HG02973 (cell line): Measurements from ENCODE around the gene DNM3.
A peak's percentile ranks its signal among the peaks of the same experiment; 100 is the strongest.

Experiments used
- ATAC-seq: cut with Tn5 transposase; IDR thresholded peaks from one replicate; pipeline ENCODE4 v1.9.1; 2021; ENCODE audit warnings: moderate library complexity; ENCODE audit not compliant: unreplicated experiment

The DNM3 gene

GRCh38 chr1:172442843-172443565 is 601.7 kb downstream of the DNM3 start:
- no peak for ATAC-seq

- peak; percentile 99 for ATAC-seq
Measured at GRCh38 chr1:172443666-172444453, 602.6 kb downstream of the DNM3 start, which contains the start of gene PIGC. Gene PIGC, minus strand, starts transcription at chr1:172444069. Its CDS starts 1,447 bp downstream, at chr1:172442622.

GRCh38 chr1:172446547-172446946 is 605.2 kb downstream of the DNM3 start:
- no peak for ATAC-seq

GRCh38 chr1:172447641-172448040 is 606.3 kb downstream of the DNM3 start:
- ATAC-seq = no peak

- no peak for ATAC-seq
Measured at GRCh38 chr1:172448995-172449584, 607.8 kb downstream of the DNM3 start.

GRCh38 chr1:172449585-172450523 is 608.6 kb downstream of the DNM3 start:
- ATAC-seq = peak; percentile 97

GRCh38 chr1:172450524-172450885 is 609.2 kb downstream of the DNM3 start:
- no peak for ATAC-seq

- no peak for ATAC-seq
Measured at GRCh38 chr1:172451002-172451443, 609.7 kb downstream of the DNM3 start.

- ATAC-seq = no peak
Measured at GRCh38 chr1:172452536-172453152, 611.3 kb downstream of the DNM3 start.

GRCh38 chr1:172453153-172453545 is 611.9 kb downstream of the DNM3 start:
- ATAC-seq = no peak

- ATAC-seq = no peak
Measured at GRCh38 chr1:172453607-172454006, 612.3 kb downstream of the DNM3 start.

GRCh38 chr1:172455451-172455850 is 614.2 kb downstream of the DNM3 start:
- ATAC-seq = no peak

GRCh38 chr1:172456344-172456769 is 615.1 kb downstream of the DNM3 start:
- ATAC-seq = no peak

GRCh38 chr1:172457479-172458130 is 616.3 kb downstream of the DNM3 start:
- ATAC-seq = no peak

- ATAC-seq = no peak
Measured at GRCh38 chr1:172460177-172460576, 618.9 kb downstream of the DNM3 start.

- ATAC-seq = no peak
Measured at GRCh38 chr1:172460887-172461315, 619.6 kb downstream of the DNM3 start.
